GM18909 (cell line): ENCODE measurements around the gene ZFP92.

Experiments
- ATAC-seq: cut with Tn5 transposase; IDR thresholded peaks from one replicate; pipeline ENCODE4 v1.9.1; 2021; ENCODE audit warnings: mild to moderate bottlenecking; ENCODE audit not compliant: unreplicated experiment, poor library complexity

ZFP92 gene

GRCh38 chrX:153411255-153411987, at the start of gene ZFP92:
Gene ZFP92 (plus strand): TSS chrX:153411472. CDS start chrX:153418323, 6,851 bp downstream.
- ATAC-seq: no peak

- no peak for ATAC-seq
Measured at GRCh38 chrX:153361781-153362397, 49.4 kb upstream of the ZFP92 start.

- ATAC-seq: peak; percentile 47
Measured at GRCh38 chrX:153365670-153366069, 45.6 kb upstream of the ZFP92 start.

- ATAC-seq: no peak
Measured at GRCh38 chrX:153366119-153366518, 45.2 kb upstream of the ZFP92 start.

GRCh38 chrX:153366878-153367538, 44.3 kb upstream of the ZFP92 start:
- ATAC-seq: no peak

GRCh38 chrX:153370293-153371055, 40.8 kb upstream of the ZFP92 start:
- ATAC-seq: no peak

GRCh38 chrX:153371256-153371655, 40.0 kb upstream of the ZFP92 start:
- ATAC-seq: no peak

GRCh38 chrX:153372949-153373348, 38.3 kb upstream of the ZFP92 start:
- no peak for ATAC-seq

- ATAC-seq: no peak
Measured at GRCh38 chrX:153374426-153374825, 36.8 kb upstream of the ZFP92 start.

- ATAC-seq: no peak
Measured at GRCh38 chrX:153375571-153375970, 35.7 kb upstream of the ZFP92 start.

- no peak for ATAC-seq
Measured at GRCh38 chrX:153377727-153378126, 33.5 kb upstream of the ZFP92 start.

GRCh38 chrX:153378607-153379006, 32.7 kb upstream of the ZFP92 start:
- no peak for ATAC-seq

- ATAC-seq: no peak
Measured at GRCh38 chrX:153379508-153379907, 31.8 kb upstream of the ZFP92 start.

GRCh38 chrX:153379971-153380581, 31.2 kb upstream of the ZFP92 start:
- no peak for ATAC-seq

- no peak for ATAC-seq
Measured at GRCh38 chrX:153380691-153381090, 30.6 kb upstream of the ZFP92 start.

- no peak for ATAC-seq
Measured at GRCh38 chrX:153381684-153382532, 29.4 kb upstream of the ZFP92 start.

- ATAC-seq: no peak
Measured at GRCh38 chrX:153382563-153383482, 28.4 kb upstream of the ZFP92 start.

- no peak for ATAC-seq
Measured at GRCh38 chrX:153384390-153384789, 26.9 kb upstream of the ZFP92 start.
